ENCODE data around the gene EIF4B.

- TF ChIP-seq SUZ12 (IDR thresholded peaks at IDR 0.05; ENCODE audit: extremely low read depth, insufficient read depth, insufficient read length) (no peak), YY1 (IDR thresholded peaks at IDR 0.05; ENCODE audit: insufficient read depth, insufficient read length) (no peak)
Measured at GRCh38 chr12:53067993-53068770, 61.9 kb downstream of the EIF4B start.

All from NT2/D1 (cell line).